Stimulated activated naive CD8-positive, alpha-beta T cell treated with anti-CD3 and anti-CD28 coated beads, Interleukin-15, amount 100 ng/mL, for 72 hours (primary cell): Measurements from ENCODE around the gene ROR1.
"Not testable (repeated sequence)": the region's sequence is repeated elsewhere in the genome, so short reads cannot be mapped to it uniquely, and the experiment has no call there.

Experiments used
- ATAC-seq: fragments of 150-1000 bp; cut with Tn5 transposase; 2 replicates; pipeline ENCODE4 v1.10.0; 2021; ENCODE audit warnings: mild to moderate bottlenecking, moderate library complexity
- DNase-seq, 2 donors: peaks; one replicate each; pipeline ENCODE4 v3.0.0; 2021 to 2022
- H3K27ac Mint-ChIP-seq, 2 donors: one replicate each; pipeline ENCODE4 v1.8.0; 2022; ENCODE audit warnings: mild to moderate bottlenecking in 2 of 2, mixed read lengths in 2 of 2, moderate library complexity in 2 of 2
- H3K27me3 Mint-ChIP-seq: one replicate; pipeline ENCODE4 v1.8.0; 2022; ENCODE audit warnings: mixed read lengths
- H3K4me1 Mint-ChIP-seq: one replicate; pipeline ENCODE4 v1.8.0; 2022; ENCODE audit warnings: mild to moderate bottlenecking, mixed read lengths
- H3K4me3 Mint-ChIP-seq, 2 donors: one replicate each; pipeline ENCODE4 v1.8.0; 2022; ENCODE audit warnings: mild to moderate bottlenecking in 2 of 2, mixed read lengths in 2 of 2, moderate library complexity in 1 of 2
- H3K9me3 Mint-ChIP-seq, 2 donors: one replicate each; pipeline ENCODE4 v1.8.0; 2022; ENCODE audit warnings: mixed read lengths in 2 of 2

The ROR1 gene

GRCh38 chr1:63795455-63795854 lies 21.6 kb downstream of the ROR1 start:
- no peaks in the 10 kb centered on the region for H3K4me1 Mint-ChIP-seq
- DNase-seq (no peak), ATAC-seq (no peak)
- peaks cover 26% of the 10 kb centered on the region for H3K27me3 Mint-ChIP-seq
- no peak overlapping the region for H3K4me3 Mint-ChIP-seq
- H3K27ac Mint-ChIP-seq, result no peak overlapping the region
- no peaks in the 10 kb centered on the region for H3K9me3 Mint-ChIP-seq

- DNase-seq (no peak), ATAC-seq (no peak)
- H3K27ac Mint-ChIP-seq, result no peak overlapping the region
- H3K27me3 Mint-ChIP-seq, result peaks cover 17% of the 10 kb centered on the region
- H3K4me1 Mint-ChIP-seq, result no peaks in the 10 kb centered on the region
- no peaks in the 10 kb centered on the region for H3K9me3 Mint-ChIP-seq
- no peak overlapping the region for H3K4me3 Mint-ChIP-seq
Observed at GRCh38 chr1:63797056-63797726, 23.4 kb downstream of the ROR1 start.

- H3K4me3 Mint-ChIP-seq, result no peak overlapping the region
- H3K27me3 Mint-ChIP-seq, result peaks cover 17% of the 10 kb centered on the region
- no peaks in the 10 kb centered on the region for H3K4me1 Mint-ChIP-seq
- H3K9me3 Mint-ChIP-seq, result no peaks in the 10 kb centered on the region
- ATAC-seq (no peak), DNase-seq (no peak)
- H3K27ac Mint-ChIP-seq, result no peak overlapping the region
Observed at GRCh38 chr1:63798284-63798683, 24.5 kb downstream of the ROR1 start.

- no peak for DNase-seq
- Mint-ChIP-seq H3K4me3 (no peak overlapping the region), H3K27me3 (peaks cover 17% of the 10 kb centered on the region), H3K27ac (no peak overlapping the region), H3K9me3 (no peaks in the 10 kb centered on the region), H3K4me1 (no peaks in the 10 kb centered on the region)
- no peak for ATAC-seq
Observed at GRCh38 chr1:63799307-63799706, 25.5 kb downstream of the ROR1 start.

- peaks cover 13% of the 10 kb centered on the region for H3K27me3 Mint-ChIP-seq
- no peaks in the 10 kb centered on the region for H3K4me1 Mint-ChIP-seq
- H3K9me3 Mint-ChIP-seq, result no peaks in the 10 kb centered on the region
- DNase-seq, result no peak
- no peak overlapping the region for H3K4me3 Mint-ChIP-seq
- no peak overlapping the region for H3K27ac Mint-ChIP-seq
- ATAC-seq, result no peak
Observed at GRCh38 chr1:63799820-63800219, 26.0 kb downstream of the ROR1 start.

- H3K27me3 Mint-ChIP-seq, result peaks cover 9% of the 10 kb centered on the region
- H3K27ac Mint-ChIP-seq, result no peak overlapping the region
- no peak for ATAC-seq
- H3K9me3 Mint-ChIP-seq, result no peaks in the 10 kb centered on the region
- no peak overlapping the region for H3K4me3 Mint-ChIP-seq
- H3K4me1 Mint-ChIP-seq, result no peaks in the 10 kb centered on the region
- DNase-seq, result no peak
Observed at GRCh38 chr1:63802109-63802508, 28.3 kb downstream of the ROR1 start.

GRCh38 chr1:63804829-63805484 lies 31.1 kb downstream of the ROR1 start:
- Mint-ChIP-seq H3K27ac (no peak overlapping the region), H3K27me3 (peaks cover 7% of the 10 kb centered on the region), H3K4me3 (no peak overlapping the region), H3K4me1 (no peaks in the 10 kb centered on the region), H3K9me3 (no peaks in the 10 kb centered on the region)
- DNase-seq (no peak), ATAC-seq (no peak)

GRCh38 chr1:63807046-63807445 lies 33.2 kb downstream of the ROR1 start:
- H3K27me3 Mint-ChIP-seq, result peaks cover 17% of the 10 kb centered on the region
- H3K4me1 Mint-ChIP-seq, result no peaks in the 10 kb centered on the region
- DNase-seq (no peak), ATAC-seq (no peak)
- no peaks in the 10 kb centered on the region for H3K9me3 Mint-ChIP-seq
- no peak overlapping the region for H3K4me3 Mint-ChIP-seq
- no peak overlapping the region for H3K27ac Mint-ChIP-seq

- Mint-ChIP-seq H3K27me3 (peaks cover 17% of the 10 kb centered on the region), H3K4me3 (no peak overlapping the region), H3K27ac (no peak overlapping the region), H3K4me1 (no peaks in the 10 kb centered on the region), H3K9me3 (no peaks in the 10 kb centered on the region)
- ATAC-seq, result no peak
- no peak for DNase-seq
Observed at GRCh38 chr1:63810936-63811469, 37.2 kb downstream of the ROR1 start.

- no peak for ATAC-seq
- H3K4me1 Mint-ChIP-seq, result no peaks in the 10 kb centered on the region
- no peak overlapping the region for H3K27ac Mint-ChIP-seq
- no peak for DNase-seq
- peaks cover 17% of the 10 kb centered on the region for H3K27me3 Mint-ChIP-seq
- H3K9me3 Mint-ChIP-seq, result no peaks in the 10 kb centered on the region
- no peak overlapping the region for H3K4me3 Mint-ChIP-seq
Observed at GRCh38 chr1:63812071-63812700, 38.4 kb downstream of the ROR1 start.

- Mint-ChIP-seq H3K4me3 (no peak overlapping the region), H3K9me3 (no peaks in the 10 kb centered on the region), H3K27me3 (peaks cover 17% of the 10 kb centered on the region), H3K27ac (no peak overlapping the region), H3K4me1 (no peaks in the 10 kb centered on the region)
- ATAC-seq (no peak), DNase-seq (no peak)
Observed at GRCh38 chr1:63813829-63814277, 40.0 kb downstream of the ROR1 start.

- H3K4me1 Mint-ChIP-seq, H3K4me3 Mint-ChIP-seq, H3K27ac Mint-ChIP-seq, DNase-seq, H3K9me3 Mint-ChIP-seq, ATAC-seq: not testable (repeated sequence)
- peaks cover 15% of the 10 kb centered on the region for H3K27me3 Mint-ChIP-seq
Observed at GRCh38 chr1:63816217-63816815, 42.5 kb downstream of the ROR1 start.

- no peaks in the 10 kb centered on the region for H3K4me1 Mint-ChIP-seq
- ATAC-seq (no peak), DNase-seq (no peak)
- H3K27ac Mint-ChIP-seq, result no peak overlapping the region
- no peaks in the 10 kb centered on the region for H3K9me3 Mint-ChIP-seq
- peaks cover 18% of the 10 kb centered on the region for H3K27me3 Mint-ChIP-seq
- H3K4me3 Mint-ChIP-seq, result no peak overlapping the region
Observed at GRCh38 chr1:63817152-63817667, 43.4 kb downstream of the ROR1 start.

GRCh38 chr1:63817700-63818099 lies 43.9 kb downstream of the ROR1 start:
- H3K4me3 Mint-ChIP-seq, result no peak overlapping the region
- ATAC-seq (no peak), DNase-seq (no peak)
- H3K4me1 Mint-ChIP-seq, result no peaks in the 10 kb centered on the region
- peak overlapping the region in 1 of 2 donors; percentile 63 for H3K27ac Mint-ChIP-seq
- no peaks in the 10 kb centered on the region for H3K9me3 Mint-ChIP-seq
- peaks cover 18% of the 10 kb centered on the region for H3K27me3 Mint-ChIP-seq

- Mint-ChIP-seq H3K27me3 (peaks cover 18% of the 10 kb centered on the region), H3K9me3 (no peaks in the 10 kb centered on the region), H3K4me1 (no peaks in the 10 kb centered on the region), H3K4me3 (no peak overlapping the region), H3K27ac (no peak overlapping the region)
- ATAC-seq, result no peak
- DNase-seq, result no peak
Observed at GRCh38 chr1:63818567-63819325, 44.9 kb downstream of the ROR1 start.
